Measurements from ENCODE around the gene TRABD2A.
A peak's percentile ranks its signal among the peaks of the same experiment; 100 is the strongest.

Gene TRABD2A

DNA sequence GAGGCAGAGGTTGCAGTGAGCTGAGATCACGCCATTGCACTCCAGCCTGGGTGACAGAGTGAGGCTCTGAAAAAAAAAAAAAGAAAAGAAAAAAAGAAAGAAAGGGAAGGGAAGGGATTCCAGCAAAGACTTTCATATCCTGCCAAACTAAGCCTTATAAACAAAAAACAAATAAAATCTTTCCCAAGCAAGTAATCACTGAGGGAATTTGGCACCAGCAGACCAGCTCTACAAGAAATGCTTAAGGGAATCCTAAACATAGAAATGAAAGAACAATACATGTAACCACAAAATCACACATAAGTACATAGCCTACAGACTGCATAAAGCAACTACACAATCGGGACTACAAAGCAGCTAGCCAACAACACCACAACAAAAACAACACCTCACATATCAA lies 79.1 kb downstream of the TRABD2A start:
- no peaks in the 10 kb centered on the region for H3K9me2 ChIP-seq (replicated peaks; ENCODE audit: insufficient read depth, low read length)
- H3K79me2 ChIP-seq (ENCODE audit: low read length) = no peaks in the 10 kb centered on the region
- no peak for DNase-seq
- TF ChIP-seq CTCF (IDR thresholded peaks at IDR 0.05; ENCODE audit: low read length) (no peak), EZH2phosphoT487 (IDR thresholded peaks at IDR 0.05; ENCODE audit: low read length) (no peak), EZH2 (optimal IDR thresholded peaks at IDR 0.05; ENCODE audit: low read depth, low read length) (no peak)
- peaks cover 10% of the 10 kb centered on the region for H3F3A ChIP-seq (ENCODE audit: insufficient read depth, low read length)
- no peaks in the 10 kb centered on the region for H3K36me3 ChIP-seq (replicated peaks; ENCODE audit: insufficient read depth, low read length)
- H4K20me1 ChIP-seq (ENCODE audit: insufficient read depth, low read length) = no peaks in the 10 kb centered on the region
- H3K4me2 ChIP-seq (ENCODE audit: low read depth, low read length) = peak overlapping the region; percentile 16
- H2AFZ ChIP-seq (ENCODE audit: low read length) = 0 out of 2 replicates have a peak overlapping the region, but pooled peaks have one; percentile 8
- H3K4me1 ChIP-seq (ENCODE audit: low read length) = peaks cover 25% of the 10 kb centered on the region
- H3K9ac ChIP-seq (ENCODE audit: low read length) = no peak overlapping the region
- H3K4me3 ChIP-seq (ENCODE audit: low read length) = no peak overlapping the region
- no peaks in the 10 kb centered on the region for H3K9me3 ChIP-seq (replicated peaks; ENCODE audit: insufficient read depth, low read length)
- no peaks in the 10 kb centered on the region for H3K27me3 ChIP-seq (replicated peaks; ENCODE audit: insufficient read depth, low read length)
- no peak overlapping the region for H3K27ac ChIP-seq (ENCODE audit: low read length)

DNA sequence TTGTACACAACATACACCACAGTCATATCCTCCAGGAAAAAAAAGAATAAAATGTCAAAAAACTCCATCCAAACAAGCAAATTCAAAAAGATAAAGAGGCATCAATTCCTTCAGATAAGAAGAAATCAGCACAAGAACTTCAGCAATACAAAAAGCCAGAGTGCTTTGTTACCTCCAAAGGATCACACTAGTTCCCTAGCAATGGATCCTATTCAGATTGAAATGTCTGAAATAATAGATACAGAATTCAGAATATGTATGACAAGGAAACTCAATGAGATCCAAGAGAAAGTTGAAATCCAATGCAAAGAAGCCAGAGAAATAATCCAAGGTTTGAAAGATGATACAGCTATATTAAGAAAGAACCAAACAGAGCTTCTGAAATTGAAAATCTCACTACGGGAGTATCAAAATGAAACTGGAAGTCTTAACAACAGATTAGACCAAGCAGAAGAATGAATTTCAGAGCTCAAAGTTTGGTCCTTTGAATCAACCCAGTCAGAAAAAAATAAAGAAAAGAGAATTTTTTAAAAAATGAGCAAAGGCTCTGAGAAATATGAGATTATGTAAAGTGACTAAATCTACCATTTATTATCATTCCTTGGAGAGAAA lies 80.6 kb downstream of the TRABD2A start:
- no peak overlapping the region for H3K9ac ChIP-seq (ENCODE audit: low read length)
- no peak overlapping the region for H2AFZ ChIP-seq (ENCODE audit: low read length)
- 0 out of 2 replicates have a peak overlapping the region, but pooled peaks have one; percentile 19 for H3K4me3 ChIP-seq (ENCODE audit: low read length)
- H3K36me3 ChIP-seq (replicated peaks; ENCODE audit: insufficient read depth, low read length) = no peaks in the 10 kb centered on the region
- no peaks in the 10 kb centered on the region for H4K20me1 ChIP-seq (ENCODE audit: insufficient read depth, low read length)
- peak; percentile 68 for DNase-seq
- no peaks in the 10 kb centered on the region for H3K9me3 ChIP-seq (replicated peaks; ENCODE audit: insufficient read depth, low read length)
- H3K79me2 ChIP-seq (ENCODE audit: low read length) = no peaks in the 10 kb centered on the region
- H3F3A ChIP-seq (ENCODE audit: insufficient read depth, low read length) = peaks cover 10% of the 10 kb centered on the region
- TF ChIP-seq EZH2 (optimal IDR thresholded peaks at IDR 0.05; ENCODE audit: low read depth, low read length) (no peak), EZH2phosphoT487 (IDR thresholded peaks at IDR 0.05; ENCODE audit: low read length) (no peak), CTCF (IDR thresholded peaks at IDR 0.05; ENCODE audit: low read length) (no peak)
- H3K4me2 ChIP-seq (ENCODE audit: low read depth, low read length) = peak overlapping the region; percentile 66
- peaks cover 25% of the 10 kb centered on the region for H3K4me1 ChIP-seq (ENCODE audit: low read length)
- H3K9me2 ChIP-seq (replicated peaks; ENCODE audit: insufficient read depth, low read length) = no peaks in the 10 kb centered on the region
- peak overlapping the region; percentile 42; the same call in 1 of the 2 replicates for H3K27ac ChIP-seq (ENCODE audit: low read length)
- H3K27me3 ChIP-seq (replicated peaks; ENCODE audit: insufficient read depth, low read length) = no peaks in the 10 kb centered on the region

- no peaks in the 10 kb centered on the region for H3K9me3 ChIP-seq (replicated peaks; ENCODE audit: insufficient read depth, low read length)
- H2AFZ ChIP-seq (ENCODE audit: low read length) = peak overlapping the region; percentile 20
- H3K4me2 ChIP-seq (ENCODE audit: low read depth, low read length) = peak overlapping the region; percentile 66
- no peak overlapping the region for H3K4me3 ChIP-seq (ENCODE audit: low read length)
- TF ChIP-seq EZH2phosphoT487 (IDR thresholded peaks at IDR 0.05; ENCODE audit: low read length) = no peak
- no peak for TF ChIP-seq CTCF (IDR thresholded peaks at IDR 0.05; ENCODE audit: low read length)
- no peak for TF ChIP-seq EZH2 (optimal IDR thresholded peaks at IDR 0.05; ENCODE audit: low read depth, low read length)
- H3K4me1 ChIP-seq (ENCODE audit: low read length) = peaks cover 25% of the 10 kb centered on the region
- H3K9ac ChIP-seq (ENCODE audit: low read length) = no peak overlapping the region
- no peaks in the 10 kb centered on the region for H3K36me3 ChIP-seq (replicated peaks; ENCODE audit: insufficient read depth, low read length)
- H4K20me1 ChIP-seq (ENCODE audit: insufficient read depth, low read length) = no peaks in the 10 kb centered on the region
- peaks cover 10% of the 10 kb centered on the region for H3F3A ChIP-seq (ENCODE audit: insufficient read depth, low read length)
- peak overlapping the region; percentile 42; the same call in 1 of the 2 replicates for H3K27ac ChIP-seq (ENCODE audit: low read length)
- H3K79me2 ChIP-seq (ENCODE audit: low read length) = no peaks in the 10 kb centered on the region
- no peaks in the 10 kb centered on the region for H3K9me2 ChIP-seq (replicated peaks; ENCODE audit: insufficient read depth, low read length)
- no peak for DNase-seq
- H3K27me3 ChIP-seq (replicated peaks; ENCODE audit: insufficient read depth, low read length) = no peaks in the 10 kb centered on the region
These were observed 81.1 kb downstream of the TRABD2A start for GRCh38 chr2:84799772-84800171.
